ENCODE data around the gene RNF115. TPM values are rescaled to one million over a fixed set of nuclear protein-coding genes. Genes with fewer than 3 reads are reported as not detected.
"Not testable (repeated sequence)": the region's sequence is repeated elsewhere in the genome, so short reads cannot be mapped to it uniquely, and the experiment has no call there.

The RNF115 gene
- total and polyA plus RNA-seq, 9 donors = 7.8 to 27.9 (median 12.2) TPM

GRCh38 chr1:145777357-145778145, 46.3 kb downstream of the RNF115 start:
- no peak for TF ChIP-seq POLR2A (IDR thresholded peaks at IDR 0.05)
- no peak for TF ChIP-seq CTCF (IDR thresholded peaks at IDR 0.05)
- TF ChIP-seq EP300 (IDR thresholded peaks at IDR 0.05) = no peak
- H3K36me3 ChIP-seq = no peaks in the 10 kb centered on the region
- no peaks in the 10 kb centered on the region for H3K9me3 ChIP-seq
- no peak overlapping the region for H3K4me3 ChIP-seq
- no peaks in the 10 kb centered on the region for H3K27me3 ChIP-seq
- H3K27ac ChIP-seq = peak overlapping the region in 1 of 2 donors; percentile 40
- no peak for DNase-seq
- 28 to 61% (median 58%) methylated on average over 1 of the region's 1 CpG for WGBS, 3 donors
- intact Hi-C loops (cut with DNase I) = no loop called here
- H3K4me1 ChIP-seq (ENCODE audit: insufficient read depth) = peaks cover 2% of the 10 kb centered on the region

- Histone ChIP-seq H3K4me1 (ENCODE audit: insufficient read depth) (peaks cover 2% of the 10 kb centered on the region), H3K27me3 (no peaks in the 10 kb centered on the region), H3K27ac (no peak overlapping the region), H3K9me3 (no peaks in the 10 kb centered on the region), H3K36me3 (no peaks in the 10 kb centered on the region), H3K4me3 (no peak overlapping the region)
- intact Hi-C loops (cut with DNase I) = no loop called here
- no peak for DNase-seq
- TF ChIP-seq CTCF (IDR thresholded peaks at IDR 0.05) (no peak), EP300 (IDR thresholded peaks at IDR 0.05) (no peak), POLR2A (IDR thresholded peaks at IDR 0.05) (no peak)
- WGBS, 3 donors = 93 to 95% (median 93%) methylated on average over 1 of the region's 1 CpG
These were observed 50.5 kb downstream of the RNF115 start for GRCh38 chr1:145773423-145773822.

GRCh38 chr1:145771056-145771455, 52.8 kb downstream of the RNF115 start:
- intact Hi-C loops (cut with DNase I) = no loop called here
- DNase-seq = no peak

GRCh38 chr1:145768004-145768403, 55.9 kb downstream of the RNF115 start:
- H3K9me3 ChIP-seq; H3K36me3 ChIP-seq; DNase-seq; H3K27ac ChIP-seq; H3K27me3 ChIP-seq; intact Hi-C loops (cut with DNase I); H3K4me1 ChIP-seq (ENCODE audit: insufficient read depth); H3K4me3 ChIP-seq: not testable (repeated sequence)
- 95 to 98% (median 97%) methylated on average over 9 to 10 of the region's 10 CpGs for WGBS, 3 donors

More at GRCh38 chr1:145771056-145771455, 52.8 kb downstream of the RNF115 start:
- Histone ChIP-seq H3K4me1 (ENCODE audit: insufficient read depth) (no peaks in the 10 kb centered on the region), H3K4me3 (no peak overlapping the region), H3K27ac (no peak overlapping the region), H3K9me3 (no peaks in the 10 kb centered on the region), H3K27me3 (no peaks in the 10 kb centered on the region), H3K36me3 (no peaks in the 10 kb centered on the region)
- 93 to 98% (median 97%) methylated on average over 1 of the region's 1 CpG for WGBS, 3 donors
- TF ChIP-seq EP300 (IDR thresholded peaks at IDR 0.05) (no peak), POLR2A (IDR thresholded peaks at IDR 0.05) (no peak), CTCF (IDR thresholded peaks at IDR 0.05) (no peak)

- not testable (repeated sequence) for H3K36me3 ChIP-seq
These were observed 57.0 kb downstream of the RNF115 start for GRCh38 chr1:145766926-145767325.

GRCh38 chr1:145765585-145766360, 58.1 kb downstream of the RNF115 start:
- intact Hi-C loops (cut with DNase I); H3K4me3 ChIP-seq; H3K27ac ChIP-seq; DNase-seq; H3K27me3 ChIP-seq; H3K9me3 ChIP-seq; H3K4me1 ChIP-seq (ENCODE audit: insufficient read depth); H3K36me3 ChIP-seq: not testable (repeated sequence)
- WGBS, 3 donors = 83 to 96% (median 91%) methylated on average over 5 of the region's 5 CpGs

More at GRCh38 chr1:145766926-145767325, 57.0 kb downstream of the RNF115 start:
- H3K4me3 ChIP-seq; intact Hi-C loops (cut with DNase I); DNase-seq; H3K9me3 ChIP-seq; H3K4me1 ChIP-seq (ENCODE audit: insufficient read depth); H3K27me3 ChIP-seq; H3K27ac ChIP-seq: not testable (repeated sequence)
- 94 to 99% (median 98%) methylated on average over 22 to 29 of the region's 29 CpGs for WGBS, 3 donors

GRCh38 chr1:145765127-145765526, 58.8 kb downstream of the RNF115 start:
- H3K36me3 ChIP-seq; H3K27me3 ChIP-seq; intact Hi-C loops (cut with DNase I); H3K4me3 ChIP-seq; H3K9me3 ChIP-seq; H3K4me1 ChIP-seq (ENCODE audit: insufficient read depth); DNase-seq; H3K27ac ChIP-seq: not testable (repeated sequence)
- WGBS, 3 donors = 77 to 95% (median 91%) methylated on average over 2 to 3 of the region's 3 CpGs

GRCh38 chr1:145764231-145764940, 59.5 kb downstream of the RNF115 start:
- H3K9me3 ChIP-seq; intact Hi-C loops (cut with DNase I); H3K36me3 ChIP-seq; DNase-seq; H3K4me3 ChIP-seq; H3K27ac ChIP-seq; H3K27me3 ChIP-seq; H3K4me1 ChIP-seq (ENCODE audit: insufficient read depth): not testable (repeated sequence)
- 95 to 97% (median 96%) methylated on average over 37 to 52 of the region's 52 CpGs for WGBS, 3 donors

Measured in ovary (tissue), 9 donors.